ENCODE data around the gene MEIS1.

GRCh38 chr2:66470199-66470598 lies 35.3 kb downstream of the MEIS1 start:
- no peak for TF ChIP-seq CTCF (conservative IDR thresholded peaks at IDR 0.05; ENCODE audit: low read length)
- no peak for TF ChIP-seq EZH2phosphoT487 (IDR thresholded peaks at IDR 0.05; ENCODE audit: borderline replicate concordance, low read depth, low read length)
